ENCODE data around the gene MBD3L2B.

DNA sequence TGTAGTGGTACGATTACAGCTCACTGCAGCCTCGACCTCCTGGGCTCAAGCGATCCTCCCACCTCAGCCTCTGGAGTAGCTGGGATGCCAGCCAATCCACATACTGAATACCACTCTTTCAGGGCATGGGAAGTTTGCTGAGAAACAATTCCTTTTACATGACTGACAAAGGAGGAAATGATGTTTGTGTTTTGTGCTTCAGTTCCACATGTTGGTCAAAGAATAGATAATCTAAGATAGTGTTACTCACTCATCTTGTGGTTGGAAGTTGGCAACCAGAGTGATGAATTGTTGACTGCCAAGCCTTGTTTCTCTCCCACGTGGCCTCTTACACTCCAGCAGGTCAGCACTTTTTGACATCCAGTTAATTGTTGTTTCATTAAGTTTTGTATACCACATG lies 7.6 kb downstream of the MBD3L2B start:
- no peak for TF ChIP-seq ZNF521 (tag by site-specific recombination; IDR thresholded peaks at IDR 0.05)
- TF ChIP-seq, protein P1, sequence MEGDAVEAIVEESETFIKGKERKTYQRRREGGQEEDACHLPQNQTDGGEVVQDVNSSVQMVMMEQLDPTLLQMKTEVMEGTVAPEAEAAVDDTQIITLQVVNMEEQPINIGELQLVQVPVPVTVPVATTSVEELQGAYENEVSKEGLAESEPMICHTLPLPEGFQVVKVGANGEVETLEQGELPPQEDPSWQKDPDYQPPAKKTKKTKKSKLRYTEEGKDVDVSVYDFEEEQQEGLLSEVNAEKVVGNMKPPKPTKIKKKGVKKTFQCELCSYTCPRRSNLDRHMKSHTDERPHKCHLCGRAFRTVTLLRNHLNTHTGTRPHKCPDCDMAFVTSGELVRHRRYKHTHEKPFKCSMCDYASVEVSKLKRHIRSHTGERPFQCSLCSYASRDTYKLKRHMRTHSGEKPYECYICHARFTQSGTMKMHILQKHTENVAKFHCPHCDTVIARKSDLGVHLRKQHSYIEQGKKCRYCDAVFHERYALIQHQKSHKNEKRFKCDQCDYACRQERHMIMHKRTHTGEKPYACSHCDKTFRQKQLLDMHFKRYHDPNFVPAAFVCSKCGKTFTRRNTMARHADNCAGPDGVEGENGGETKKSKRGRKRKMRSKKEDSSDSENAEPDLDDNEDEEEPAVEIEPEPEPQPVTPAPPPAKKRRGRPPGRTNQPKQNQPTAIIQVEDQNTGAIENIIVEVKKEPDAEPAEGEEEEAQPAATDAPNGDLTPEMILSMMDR (tag by site-specific recombination; IDR thresholded peaks at IDR 0.05) = no peak
- TF ChIP-seq ZNF76 (tag by site-specific recombination; IDR thresholded peaks at IDR 0.05; ENCODE audit: borderline replicate concordance, low read depth) = no peak
- no peak for TF ChIP-seq ZNF660 (tag by site-specific recombination; IDR thresholded peaks at IDR 0.05)
- no peak for TF ChIP-seq ZNF776 (tag by site-specific recombination; IDR thresholded peaks at IDR 0.05; ENCODE audit: borderline replicate concordance)
- TF ChIP-seq KLF9 (tag by site-specific recombination; IDR thresholded peaks at IDR 0.05; ENCODE audit: low read depth) = no peak
- no peak for TF ChIP-seq ZNF10 (tag by site-specific recombination; IDR thresholded peaks at IDR 0.05)
- TF ChIP-seq ZSCAN30 (tag by site-specific recombination; IDR thresholded peaks at IDR 0.05) = no peak
- no peak for TF ChIP-seq ZNF561 (tag by site-specific recombination; IDR thresholded peaks at IDR 0.05; ENCODE audit: borderline replicate concordance)
- no peak for TF ChIP-seq TRIM28 (IDR thresholded peaks at IDR 0.05; ENCODE audit: borderline replicate concordance, low read length)
- no peak for TF ChIP-seq ZNF350 (tag by site-specific recombination; IDR thresholded peaks at IDR 0.05)
- no peak for TF ChIP-seq ZNF658 (tag by site-specific recombination; IDR thresholded peaks at IDR 0.05)
- TF ChIP-seq ZBTB21 (tag by site-specific recombination; IDR thresholded peaks at IDR 0.05) = no peak
- TF ChIP-seq, protein P2, sequence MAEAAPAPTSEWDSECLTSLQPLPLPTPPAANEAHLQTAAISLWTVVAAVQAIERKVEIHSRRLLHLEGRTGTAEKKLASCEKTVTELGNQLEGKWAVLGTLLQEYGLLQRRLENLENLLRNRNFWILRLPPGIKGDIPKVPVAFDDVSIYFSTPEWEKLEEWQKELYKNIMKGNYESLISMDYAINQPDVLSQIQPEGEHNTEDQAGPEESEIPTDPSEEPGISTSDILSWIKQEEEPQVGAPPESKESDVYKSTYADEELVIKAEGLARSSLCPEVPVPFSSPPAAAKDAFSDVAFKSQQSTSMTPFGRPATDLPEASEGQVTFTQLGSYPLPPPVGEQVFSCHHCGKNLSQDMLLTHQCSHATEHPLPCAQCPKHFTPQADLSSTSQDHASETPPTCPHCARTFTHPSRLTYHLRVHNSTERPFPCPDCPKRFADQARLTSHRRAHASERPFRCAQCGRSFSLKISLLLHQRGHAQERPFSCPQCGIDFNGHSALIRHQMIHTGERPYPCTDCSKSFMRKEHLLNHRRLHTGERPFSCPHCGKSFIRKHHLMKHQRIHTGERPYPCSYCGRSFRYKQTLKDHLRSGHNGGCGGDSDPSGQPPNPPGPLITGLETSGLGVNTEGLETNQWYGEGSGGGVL (tag by site-specific recombination; IDR thresholded peaks at IDR 0.05) = no peak

All from HEK293 (cell line).